ENCODE measurements around the gene USE1. TPM values are rescaled to one million over a fixed set of nuclear protein-coding genes. Genes with fewer than 3 reads are reported as not detected.

USE1 gene
- total RNA-seq, 4 donors from 2014 or later, result 17.3 to 25.2 (median 21.6) TPM

GRCh38 chr19:17248011-17248776 lies 33.0 kb downstream of the USE1 start:
- DNase-seq (ENCODE audit: low spot score in 2 of 2), result no peak
- H3K4me1 ChIP-seq, result peaks cover 36% of the 10 kb centered on the region
- no peaks in the 10 kb centered on the region for H3K27me3 ChIP-seq
- H3K27ac ChIP-seq, result no peak overlapping the region
- no peaks in the 10 kb centered on the region for H3K36me3 ChIP-seq
- WGBS, result 61% methylated on average over 2 of the region's 21 CpGs
- no peaks in the 10 kb centered on the region for H3K9me3 ChIP-seq
- H3K4me3 ChIP-seq, result no peak overlapping the region
- TF ChIP-seq, protein P1, sequence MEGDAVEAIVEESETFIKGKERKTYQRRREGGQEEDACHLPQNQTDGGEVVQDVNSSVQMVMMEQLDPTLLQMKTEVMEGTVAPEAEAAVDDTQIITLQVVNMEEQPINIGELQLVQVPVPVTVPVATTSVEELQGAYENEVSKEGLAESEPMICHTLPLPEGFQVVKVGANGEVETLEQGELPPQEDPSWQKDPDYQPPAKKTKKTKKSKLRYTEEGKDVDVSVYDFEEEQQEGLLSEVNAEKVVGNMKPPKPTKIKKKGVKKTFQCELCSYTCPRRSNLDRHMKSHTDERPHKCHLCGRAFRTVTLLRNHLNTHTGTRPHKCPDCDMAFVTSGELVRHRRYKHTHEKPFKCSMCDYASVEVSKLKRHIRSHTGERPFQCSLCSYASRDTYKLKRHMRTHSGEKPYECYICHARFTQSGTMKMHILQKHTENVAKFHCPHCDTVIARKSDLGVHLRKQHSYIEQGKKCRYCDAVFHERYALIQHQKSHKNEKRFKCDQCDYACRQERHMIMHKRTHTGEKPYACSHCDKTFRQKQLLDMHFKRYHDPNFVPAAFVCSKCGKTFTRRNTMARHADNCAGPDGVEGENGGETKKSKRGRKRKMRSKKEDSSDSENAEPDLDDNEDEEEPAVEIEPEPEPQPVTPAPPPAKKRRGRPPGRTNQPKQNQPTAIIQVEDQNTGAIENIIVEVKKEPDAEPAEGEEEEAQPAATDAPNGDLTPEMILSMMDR (IDR thresholded peaks at IDR 0.05), result no peak
- no peak for TF ChIP-seq EP300 (IDR thresholded peaks at IDR 0.05)
- TF ChIP-seq POLR2A (IDR thresholded peaks at IDR 0.05), result no peak
- no peak for TF ChIP-seq POLR2AphosphoS5 (IDR thresholded peaks at IDR 0.05)

GRCh38 chr19:17249887-17250548 lies 34.9 kb downstream of the USE1 start:
- TF ChIP-seq POLR2AphosphoS5 (IDR thresholded peaks at IDR 0.05), result no peak
- TF ChIP-seq, protein P1 (IDR thresholded peaks at IDR 0.05), result no peak
- H3K4me1 ChIP-seq, result peaks cover 19% of the 10 kb centered on the region
- 80% methylated on average over 12 of the region's 15 CpGs for WGBS
- no peak overlapping the region for H3K27ac ChIP-seq
- H3K27me3 ChIP-seq, result no peaks in the 10 kb centered on the region
- H3K4me3 ChIP-seq, result no peak overlapping the region
- DNase-seq (ENCODE audit: low spot score in 2 of 2), result no peak
- H3K9me3 ChIP-seq, result no peaks in the 10 kb centered on the region
- H3K36me3 ChIP-seq, result no peaks in the 10 kb centered on the region

- Histone ChIP-seq H3K27me3 (no peaks in the 10 kb centered on the region), H3K27ac (no peak overlapping the region), H3K4me3 (no peak overlapping the region), H3K36me3 (no peaks in the 10 kb centered on the region), H3K4me1 (no peaks in the 10 kb centered on the region), H3K9me3 (no peaks in the 10 kb centered on the region)
- TF ChIP-seq POLR2AphosphoS5 (IDR thresholded peaks at IDR 0.05), result no peak
- TF ChIP-seq EP300 (IDR thresholded peaks at IDR 0.05), result no peak
- TF ChIP-seq, protein P1 (IDR thresholded peaks at IDR 0.05), result no peak
- TF ChIP-seq POLR2A (IDR thresholded peaks at IDR 0.05), result no peak
- WGBS, result 88% methylated on average over 10 of the region's 10 CpGs
- no peak for DNase-seq (ENCODE audit: low spot score in 2 of 2)
Observed at GRCh38 chr19:17254636-17255035, 39.5 kb downstream of the USE1 start.

DNA sequence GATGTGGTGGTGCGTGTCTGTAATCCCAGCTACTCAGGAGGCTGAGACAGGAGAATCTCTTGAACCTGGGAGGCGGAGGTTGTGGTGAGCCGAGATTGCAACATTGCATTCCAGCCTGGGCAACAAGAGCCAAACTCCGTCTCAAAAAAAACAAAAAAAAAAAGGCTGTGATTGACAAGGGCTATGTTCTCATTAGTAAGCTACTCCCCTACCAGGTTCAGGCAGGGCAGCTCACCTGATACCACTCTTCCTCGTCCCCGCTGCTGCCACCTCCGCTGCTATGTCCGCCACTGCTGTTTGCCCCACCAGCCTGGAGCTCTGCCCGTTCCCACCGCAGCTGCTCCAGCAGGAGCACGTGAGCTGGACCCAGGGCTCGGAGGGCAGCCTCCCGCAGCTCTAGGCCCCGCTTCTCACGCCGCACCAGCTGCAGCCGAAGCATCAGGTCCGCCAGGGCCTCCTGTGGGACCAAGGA lies 40.0 kb downstream of the USE1 start:
- 67% methylated on average over 11 of the region's 18 CpGs for WGBS
- no peak for TF ChIP-seq POLR2A (IDR thresholded peaks at IDR 0.05)
- TF ChIP-seq, protein P1 (IDR thresholded peaks at IDR 0.05), result no peak
- no peak for TF ChIP-seq POLR2AphosphoS5 (IDR thresholded peaks at IDR 0.05)
- TF ChIP-seq EP300 (IDR thresholded peaks at IDR 0.05), result no peak
- Histone ChIP-seq H3K27ac (no peak overlapping the region), H3K36me3 (no peaks in the 10 kb centered on the region), H3K4me3 (no peak overlapping the region), H3K9me3 (no peaks in the 10 kb centered on the region), H3K4me1 (no peaks in the 10 kb centered on the region), H3K27me3 (no peaks in the 10 kb centered on the region)
- no peak for DNase-seq (ENCODE audit: low spot score in 2 of 2)

DNA sequence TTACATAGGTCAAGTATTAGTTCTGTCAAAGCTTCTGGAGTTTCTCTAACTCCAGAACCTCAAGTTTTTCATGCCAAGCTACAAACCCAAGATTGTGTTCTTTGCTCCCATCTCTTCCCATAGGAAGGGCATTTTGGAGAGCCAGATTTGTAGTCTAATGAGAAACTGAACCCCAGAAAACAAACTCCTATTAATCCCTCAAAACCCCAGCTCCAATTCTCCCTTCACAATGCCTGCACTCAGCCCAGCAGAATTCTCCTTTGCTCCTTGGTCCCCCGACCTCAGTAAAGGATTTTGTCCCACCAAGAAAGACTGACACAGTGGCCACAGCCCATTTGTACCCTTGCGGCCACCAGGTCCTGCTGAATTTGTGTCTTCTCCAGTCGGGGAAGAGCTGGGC lies 41.0 kb downstream of the USE1 start:
- DNase-seq (ENCODE audit: low spot score in 2 of 2), result no peak
- Histone ChIP-seq H3K36me3 (no peaks in the 10 kb centered on the region), H3K4me1 (no peaks in the 10 kb centered on the region), H3K9me3 (no peaks in the 10 kb centered on the region), H3K27ac (no peak overlapping the region), H3K4me3 (no peak overlapping the region), H3K27me3 (no peaks in the 10 kb centered on the region)
- no peak for TF ChIP-seq EP300 (IDR thresholded peaks at IDR 0.05)
- TF ChIP-seq, protein P1 (IDR thresholded peaks at IDR 0.05), result no peak
- no peak for TF ChIP-seq POLR2AphosphoS5 (IDR thresholded peaks at IDR 0.05)
- TF ChIP-seq POLR2A (IDR thresholded peaks at IDR 0.05), result no peak
- WGBS, result 81% methylated on average over 3 of the region's 3 CpGs
